Measurements from ENCODE around the gene C9orf50.

C9orf50 gene

GRCh38 chr9:129612815-129613519, 7.9 kb downstream of the C9orf50 start:
- Histone ChIP-seq H3K4me1 (ENCODE audit: low read length) (peaks cover 4% of the 10 kb centered on the region; the same call in 1 of the 2 replicates), H3K4me3 (ENCODE audit: low read length) (no peak overlapping the region), H3K79me2 (ENCODE audit: low read length) (no peaks in the 10 kb centered on the region), H3K9ac (ENCODE audit: low read length) (no peak overlapping the region), H4K20me1 (ENCODE audit: insufficient read depth, low read length) (no peaks in the 10 kb centered on the region), H2AFZ (ENCODE audit: low read length) (no peak overlapping the region), H3K36me3 (replicated peaks; ENCODE audit: insufficient read depth, low read length) (no peaks in the 10 kb centered on the region), H3K27ac (ENCODE audit: low read length) (no peak overlapping the region), H3K4me2 (ENCODE audit: low read depth, low read length) (no peak overlapping the region), H3F3A (ENCODE audit: insufficient read depth, low read length) (no peaks in the 10 kb centered on the region), H3K9me2 (replicated peaks; ENCODE audit: insufficient read depth, low read length) (no peaks in the 10 kb centered on the region), H3K9me3 (replicated peaks; ENCODE audit: insufficient read depth, low read length) (no peaks in the 10 kb centered on the region), H3K27me3 (replicated peaks; ENCODE audit: insufficient read depth, low read length) (peaks cover 49% of the 10 kb centered on the region)
- DNase-seq = no peak
- TF ChIP-seq EZH2phosphoT487 (IDR thresholded peaks at IDR 0.05; ENCODE audit: low read length) (no peak), CTCF (IDR thresholded peaks at IDR 0.05; ENCODE audit: low read length) (no peak), EZH2 (optimal IDR thresholded peaks at IDR 0.05; ENCODE audit: low read depth, low read length) (no peak)

GRCh38 chr9:129612123-129612522, 8.8 kb downstream of the C9orf50 start:
- DNase-seq = no peak
- Histone ChIP-seq H3K9me2 (replicated peaks; ENCODE audit: insufficient read depth, low read length) (no peaks in the 10 kb centered on the region), H3K4me1 (ENCODE audit: low read length) (peaks cover 11% of the 10 kb centered on the region), H3K9ac (ENCODE audit: low read length) (no peak overlapping the region), H3K27me3 (replicated peaks; ENCODE audit: insufficient read depth, low read length) (peaks cover 46% of the 10 kb centered on the region), H3K4me2 (ENCODE audit: low read depth, low read length) (no peak overlapping the region), H3K9me3 (replicated peaks; ENCODE audit: insufficient read depth, low read length) (no peaks in the 10 kb centered on the region), H3K79me2 (ENCODE audit: low read length) (no peaks in the 10 kb centered on the region), H2AFZ (ENCODE audit: low read length) (no peak overlapping the region), H3K27ac (ENCODE audit: low read length) (no peak overlapping the region), H3F3A (ENCODE audit: insufficient read depth, low read length) (no peaks in the 10 kb centered on the region), H3K4me3 (ENCODE audit: low read length) (no peak overlapping the region), H4K20me1 (ENCODE audit: insufficient read depth, low read length) (no peaks in the 10 kb centered on the region), H3K36me3 (replicated peaks; ENCODE audit: insufficient read depth, low read length) (no peaks in the 10 kb centered on the region)
- peak; percentile 17 for TF ChIP-seq CTCF (IDR thresholded peaks at IDR 0.05; ENCODE audit: low read length)
- TF ChIP-seq EZH2phosphoT487 (IDR thresholded peaks at IDR 0.05; ENCODE audit: low read length) = no peak

- Histone ChIP-seq H3K9me2 (replicated peaks; ENCODE audit: insufficient read depth, low read length) (no peaks in the 10 kb centered on the region), H3K4me3 (ENCODE audit: low read length) (peak overlapping the region; percentile 51), H3K4me1 (ENCODE audit: low read length) (peaks cover 15% of the 10 kb centered on the region), H3K27ac (ENCODE audit: low read length) (no peak overlapping the region), H3F3A (ENCODE audit: insufficient read depth, low read length) (no peaks in the 10 kb centered on the region), H3K9ac (ENCODE audit: low read length) (peak overlapping the region; percentile 26; the same call in 1 of the 2 replicates), H3K27me3 (replicated peaks; ENCODE audit: insufficient read depth, low read length) (peaks cover 46% of the 10 kb centered on the region), H3K9me3 (replicated peaks; ENCODE audit: insufficient read depth, low read length) (no peaks in the 10 kb centered on the region), H3K79me2 (ENCODE audit: low read length) (no peaks in the 10 kb centered on the region), H2AFZ (ENCODE audit: low read length) (peak overlapping the region; percentile 62), H3K4me2 (ENCODE audit: low read depth, low read length) (peak overlapping the region; percentile 95), H3K36me3 (replicated peaks; ENCODE audit: insufficient read depth, low read length) (no peaks in the 10 kb centered on the region), H4K20me1 (ENCODE audit: insufficient read depth, low read length) (no peaks in the 10 kb centered on the region)
- no peak for TF ChIP-seq CTCF (IDR thresholded peaks at IDR 0.05; ENCODE audit: low read length)
- TF ChIP-seq EZH2phosphoT487 (IDR thresholded peaks at IDR 0.05; ENCODE audit: low read length) = no peak
- no peak for TF ChIP-seq EZH2 (optimal IDR thresholded peaks at IDR 0.05; ENCODE audit: low read depth, low read length)
- no peak for DNase-seq
Observed at GRCh38 chr9:129611307-129611800, 9.5 kb downstream of the C9orf50 start.
